ENCODE results near the gene TNNT2. TPM values are rescaled to one million over a fixed set of nuclear protein-coding genes. Genes with fewer than 3 reads are reported as not detected.

TNNT2 gene
- total RNA-seq, 1 donor from 2014 or later = not detected

DNA sequence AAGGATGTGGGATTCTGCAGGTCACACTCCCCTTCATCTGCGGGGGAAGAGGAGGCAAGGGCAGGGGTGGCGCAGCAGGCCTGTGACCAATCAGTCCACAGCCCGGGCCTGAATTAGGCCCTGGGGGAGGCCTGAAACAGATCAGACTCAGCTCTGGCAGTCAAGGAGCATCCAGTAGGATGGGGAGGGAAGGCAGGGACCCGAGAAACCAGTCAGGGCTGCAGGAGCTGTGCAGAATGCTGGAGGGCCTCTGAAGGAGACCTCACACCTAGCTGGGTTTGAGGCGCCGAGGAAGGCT, 12.7 kb downstream of the TNNT2 start:
- H3K27ac Mint-ChIP-seq (ENCODE audit: unreplicated experiment) = no peak overlapping the region
- no peak for DNase-seq (ENCODE audit: low read depth, low spot score)
- peaks cover 8% of the 10 kb centered on the region for H3K27me3 Mint-ChIP-seq (ENCODE audit: low read depth)
- H3K9me3 Mint-ChIP-seq = no peaks in the 10 kb centered on the region
- no peak for TF ChIP-seq CTCF (conservative IDR thresholded peaks at IDR 0.05)
- no peaks in the 10 kb centered on the region for H3K36me3 Mint-ChIP-seq (ENCODE audit: low read depth)
- H3K4me1 Mint-ChIP-seq = no peaks in the 10 kb centered on the region
- H3K4me3 Mint-ChIP-seq = no peak overlapping the region

- H3K4me1 Mint-ChIP-seq = no peaks in the 10 kb centered on the region
- peaks cover 4% of the 10 kb centered on the region for H3K27me3 Mint-ChIP-seq (ENCODE audit: low read depth)
- no peak for TF ChIP-seq CTCF (conservative IDR thresholded peaks at IDR 0.05)
- DNase-seq (ENCODE audit: low read depth, low spot score) = no peak
- no peak overlapping the region for H3K4me3 Mint-ChIP-seq
- no peaks in the 10 kb centered on the region for H3K36me3 Mint-ChIP-seq (ENCODE audit: low read depth)
- H3K9me3 Mint-ChIP-seq = no peaks in the 10 kb centered on the region
- no peak overlapping the region for H3K27ac Mint-ChIP-seq (ENCODE audit: unreplicated experiment)
Measured at GRCh38 chr1:201363467-201363866, 14.0 kb downstream of the TNNT2 start.

DNA sequence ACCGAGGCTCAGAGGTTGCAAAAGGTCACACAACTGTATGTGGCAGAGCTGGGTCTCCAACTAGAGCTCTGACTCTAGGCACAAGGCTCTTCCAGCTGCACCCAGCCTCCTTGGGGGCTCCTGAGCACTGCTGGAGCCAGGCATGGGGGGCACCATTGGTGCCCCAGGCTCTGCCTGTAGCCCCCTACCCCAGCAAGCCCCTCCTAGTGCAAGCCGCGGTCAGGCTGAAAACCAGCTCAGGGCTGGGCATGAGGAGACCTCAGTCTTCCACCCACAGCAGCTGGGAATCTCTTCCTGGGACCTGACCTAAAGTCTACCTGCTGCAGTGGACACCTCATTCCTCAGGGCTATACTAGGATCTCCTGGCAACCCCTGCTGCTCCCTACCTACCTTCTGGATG, 14.6 kb downstream of the TNNT2 start:
- Mint-ChIP-seq H3K36me3 (ENCODE audit: low read depth) (no peaks in the 10 kb centered on the region), H3K27me3 (ENCODE audit: low read depth) (peaks cover 4% of the 10 kb centered on the region)
- TF ChIP-seq CTCF (conservative IDR thresholded peaks at IDR 0.05) = no peak

DNA sequence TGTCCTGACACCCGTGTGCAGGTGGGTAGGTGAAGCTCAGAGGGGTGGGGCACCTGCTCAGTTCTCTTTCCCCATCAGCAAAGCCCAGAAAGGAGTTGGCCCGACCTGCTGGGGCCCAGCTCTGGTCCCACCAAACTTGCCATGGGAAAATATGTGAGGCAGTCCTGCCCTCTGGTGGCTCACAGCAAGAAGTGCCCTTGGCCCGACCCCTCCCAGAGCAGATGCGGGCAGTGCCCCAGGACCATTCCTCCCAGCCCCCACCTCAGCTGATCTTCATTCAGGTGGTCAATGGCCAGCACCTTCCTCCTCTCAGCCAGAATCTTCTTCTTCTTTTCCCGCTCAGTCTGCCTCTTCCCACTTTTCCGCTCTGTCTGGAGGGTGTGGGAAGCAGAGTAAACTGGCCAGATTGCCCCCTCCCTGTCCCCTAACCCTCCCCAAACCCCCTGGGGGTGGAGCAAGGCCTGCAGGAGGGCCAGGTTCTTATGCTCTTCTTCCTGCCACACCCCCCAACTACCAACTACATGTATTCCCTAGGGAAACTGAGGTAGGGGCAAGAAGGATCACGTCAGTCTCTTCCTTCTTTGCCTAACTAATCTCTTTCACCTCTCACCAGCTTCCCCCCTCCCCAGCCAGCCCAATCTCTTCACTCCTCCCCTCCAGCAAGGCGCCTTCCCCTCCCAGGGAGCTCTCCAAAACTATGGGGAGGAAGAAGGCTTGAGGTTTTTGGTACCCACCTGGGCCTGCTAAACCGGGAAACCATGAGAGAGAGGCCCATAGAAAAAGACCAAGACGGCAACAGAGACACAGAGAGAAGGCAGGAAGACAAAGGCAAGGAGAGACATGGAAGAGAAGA, 15.6 kb downstream of the TNNT2 start:
- DNase-seq (ENCODE audit: low read depth, low spot score) = peak; percentile 65
- no peaks in the 10 kb centered on the region for H3K36me3 Mint-ChIP-seq (ENCODE audit: low read depth)
- H3K9me3 Mint-ChIP-seq = no peaks in the 10 kb centered on the region
- TF ChIP-seq CTCF (conservative IDR thresholded peaks at IDR 0.05) = peak; percentile 91
- no peaks in the 10 kb centered on the region for H3K27me3 Mint-ChIP-seq (ENCODE audit: low read depth)
- no peaks in the 10 kb centered on the region for H3K4me1 Mint-ChIP-seq
- no peak overlapping the region for H3K4me3 Mint-ChIP-seq
- peak overlapping the region; percentile 75 for H3K27ac Mint-ChIP-seq (ENCODE audit: unreplicated experiment)

More for the DNA sequence above, 14.6 kb downstream of the TNNT2 start:
- Mint-ChIP-seq H3K4me1 (no peaks in the 10 kb centered on the region), H3K27ac (ENCODE audit: unreplicated experiment) (no peak overlapping the region), H3K4me3 (no peak overlapping the region), H3K9me3 (no peaks in the 10 kb centered on the region)
- DNase-seq (ENCODE audit: low read depth, low spot score) = no peak

DNA sequence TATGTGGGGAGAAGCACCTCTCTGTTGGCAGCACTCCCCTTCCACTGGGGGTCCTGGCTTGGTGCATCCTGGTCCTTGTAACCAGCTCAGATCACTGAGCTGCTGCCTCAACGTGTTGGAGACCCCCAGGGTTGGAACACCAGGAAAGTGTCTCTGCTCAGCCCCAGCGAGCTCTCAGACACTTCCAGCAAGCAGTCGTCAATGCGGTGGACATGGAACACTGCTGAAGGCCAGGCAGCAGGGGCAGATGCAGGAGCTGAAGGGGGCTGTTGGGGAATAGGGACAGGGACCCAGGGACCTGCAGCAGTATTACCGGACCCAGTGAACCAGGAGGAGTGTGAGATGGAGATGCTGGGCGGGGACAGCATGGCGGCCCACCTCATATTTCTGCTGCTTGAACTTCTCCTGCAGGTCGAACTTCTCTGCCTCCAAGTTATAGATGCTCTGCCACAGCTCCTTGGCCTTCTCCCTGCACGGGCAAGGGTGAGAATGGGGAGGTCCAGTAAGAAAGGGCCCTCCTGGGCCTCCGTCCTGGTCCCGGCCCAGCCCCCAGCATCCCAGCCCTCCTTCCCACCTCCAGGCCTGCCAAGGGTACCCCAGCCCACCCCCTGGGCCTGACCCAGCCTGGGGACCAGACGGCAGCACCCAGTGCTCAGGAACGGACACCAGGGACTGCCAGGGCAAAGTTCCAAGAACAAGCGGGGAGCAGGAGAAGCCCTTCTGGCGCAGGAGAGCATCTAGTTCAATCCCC, 16.4 kb downstream of the TNNT2 start:
- Mint-ChIP-seq H3K27ac (ENCODE audit: unreplicated experiment) (no peak overlapping the region), H3K27me3 (ENCODE audit: low read depth) (no peaks in the 10 kb centered on the region), H3K9me3 (no peaks in the 10 kb centered on the region), H3K4me3 (no peak overlapping the region), H3K36me3 (ENCODE audit: low read depth) (no peaks in the 10 kb centered on the region), H3K4me1 (no peaks in the 10 kb centered on the region)
- no peak for DNase-seq (ENCODE audit: low read depth, low spot score)
- TF ChIP-seq CTCF (conservative IDR thresholded peaks at IDR 0.05) = no peak
